ENCODE results near the gene ELK4. TPM values are rescaled to one million over a fixed set of nuclear protein-coding genes. Genes with fewer than 3 reads are reported as not detected.

Gene ELK4
- total RNA-seq, 4 donors from 2014 or later: 18.0 to 33.9 (median 28.4) TPM

- WGBS, 2 donors: 47 to 53% methylated on average over 5 to 19 of the region's 19 CpGs
- H3K4me3 ChIP-seq (replicated peaks in 1 of 3): no peak overlapping the region
Observed at GRCh38 chr1:205664399-205665017, 32.7 kb upstream of the ELK4 start.

GRCh38 chr1:205663286-205663936 lies 31.6 kb upstream of the ELK4 start:
- no peak for TF ChIP-seq POLR2A (IDR thresholded peaks at IDR 0.05)
- TF ChIP-seq CTCF (IDR thresholded peaks at IDR 0.05): no peak
- H3K4me1 ChIP-seq: peaks cover 2 to 11% of the 10 kb centered on the region in 2 donors
- H3K27ac ChIP-seq: no peak overlapping the region
- no peaks in the 10 kb centered on the region for H3K27me3 ChIP-seq
- DNase-seq: no peak
- no peak overlapping the region for H3K4me3 ChIP-seq (replicated peaks in 1 of 3)
- intact Hi-C loops (cut with DNase I): loop anchor here (5.0 to 10.0 kb wide), 2 partner anchors 39 to 251 kb away; no protein-coding TSS in a partner anchor
- H3K36me3 ChIP-seq: no peaks in the 10 kb centered on the region
- 89 to 92% methylated on average over 15 to 17 of the region's 18 CpGs for WGBS, 2 donors
- no peaks in the 10 kb centered on the region for H3K9me3 ChIP-seq

More at GRCh38 chr1:205664399-205665017, 32.7 kb upstream of the ELK4 start:
- no peaks in the 10 kb centered on the region for H3K27me3 ChIP-seq
- intact Hi-C loops (cut with DNase I): loop anchor here (5.0 to 10.0 kb wide), 2 partner anchors 38 to 250 kb away; no protein-coding TSS in a partner anchor
- H3K27ac ChIP-seq: no peak overlapping the region
- TF ChIP-seq POLR2A (IDR thresholded peaks at IDR 0.05) (no peak), CTCF (IDR thresholded peaks at IDR 0.05) (no peak)
- no peaks in the 10 kb centered on the region for H3K9me3 ChIP-seq
- H3K36me3 ChIP-seq: no peaks in the 10 kb centered on the region
- H3K4me1 ChIP-seq: peaks cover 0 to 7% of the 10 kb centered on the region in 2 donors
- DNase-seq: peak; percentile 61 to 68

GRCh38 chr1:205662791-205663190 lies 31.0 kb upstream of the ELK4 start:
- DNase-seq: no peak

GRCh38 chr1:205662135-205662738 lies 30.4 kb upstream of the ELK4 start:
- no peaks in the 10 kb centered on the region for H3K27me3 ChIP-seq
- intact Hi-C loops (cut with DNase I): loop anchor here (5.0 to 10.0 kb wide), 2 partner anchors 40 to 253 kb away; no protein-coding TSS in a partner anchor
- DNase-seq: no peak
- WGBS, 2 donors: 83 to 88% methylated on average over 14 to 15 of the region's 15 CpGs
- H3K36me3 ChIP-seq: no peaks in the 10 kb centered on the region
- TF ChIP-seq POLR2A (IDR thresholded peaks at IDR 0.05): no peak
- TF ChIP-seq CTCF (IDR thresholded peaks at IDR 0.05): no peak
- H3K4me1 ChIP-seq: peaks cover 6 to 11% of the 10 kb centered on the region in 2 donors
- no peak overlapping the region for H3K27ac ChIP-seq
- no peak overlapping the region for H3K4me3 ChIP-seq (replicated peaks in 1 of 3)
- no peaks in the 10 kb centered on the region for H3K9me3 ChIP-seq

More at GRCh38 chr1:205662791-205663190, 31.0 kb upstream of the ELK4 start:
- Histone ChIP-seq H3K27ac (no peak overlapping the region), H3K9me3 (no peaks in the 10 kb centered on the region), H3K4me3 (replicated peaks in 1 of 3) (no peak overlapping the region), H3K27me3 (no peaks in the 10 kb centered on the region), H3K4me1 (peaks cover 3 to 11% of the 10 kb centered on the region in 2 donors), H3K36me3 (no peaks in the 10 kb centered on the region)
- intact Hi-C loops (cut with DNase I): loop anchor here (5.0 to 10.0 kb wide), 2 partner anchors 40 to 252 kb away; no protein-coding TSS in a partner anchor
- WGBS, 2 donors: 97% methylated on average over 14 to 20 of the region's 24 CpGs
- TF ChIP-seq POLR2A (IDR thresholded peaks at IDR 0.05) (no peak), CTCF (IDR thresholded peaks at IDR 0.05) (no peak)

All from thyroid gland (tissue), 4 donors.